ENCODE data around the gene ATL3. TPM values are rescaled to one million over a fixed set of nuclear protein-coding genes. Genes with fewer than 3 reads are reported as not detected.

The ATL3 gene
- total and polyA plus RNA-seq, 4 experiments from 2014 or later, result 22.2 to 43.3 (median 34.9) TPM

GRCh38 chr11:63710476-63711217 is 39.5 kb upstream of the ATL3 start:
- ChIA-PET POLR2A (ENCODE audit: partially characterized antibody) (no interaction called here), CTCF (ENCODE audit: partially characterized antibody) (interaction anchor here (4.0 kb wide), 1 partner anchor 27 kb away, joined by 12 read pairs; no protein-coding TSS in a partner anchor)
- DNase-seq, result no peak
- Histone ChIP-seq H3K9me3 (ENCODE audit: control insufficient read depth in 1 of 2, low read length in 2 of 2) (no peaks in the 10 kb centered on the region), H3K36me3 (ENCODE audit: insufficient read depth, low read length) (no peaks in the 10 kb centered on the region), H3K27me3 (ENCODE audit: insufficient read depth, low read length) (no peaks in the 10 kb centered on the region), H3K4me1 (ENCODE audit: insufficient read depth, low read length) (no peaks in the 10 kb centered on the region), H3K4me3 (ENCODE audit: low read length in 2 of 2) (no peak overlapping the region), H3K27ac (ENCODE audit: low read depth, low read length) (no peak overlapping the region)
- peaks cover 3 to 7% (median 5%) of the 10 kb centered on the region in 4 donors for H3K4me1 Mint-ChIP-seq
- peaks cover 0 to 2% of the 10 kb centered on the region in 2 donors for H3K36me3 Mint-ChIP-seq
- H3K27me3 Mint-ChIP-seq, result no peaks in the 10 kb centered on the region
- no peaks in the 10 kb centered on the region for H3K9me3 Mint-ChIP-seq
- intact Hi-C loops (cut with micrococcal nuclease), result no loop called here
- H3K27ac Mint-ChIP-seq, result peak overlapping the region in 3 of 7 donors; percentile 43 to 55 (median 52)
- H3K4me3 Mint-ChIP-seq, result no peak overlapping the region

- CTCF ChIA-PET (ENCODE audit: partially characterized antibody), result no interaction called here
- DNase-seq, result no peak
Observed at GRCh38 chr11:63709336-63709884, 38.2 kb upstream of the ATL3 start.

GRCh38 chr11:63708764-63709163 is 37.6 kb upstream of the ATL3 start:
- H3K36me3 Mint-ChIP-seq, result peaks cover 0 to 2% of the 10 kb centered on the region in 2 donors
- H3K9me3 Mint-ChIP-seq, result no peaks in the 10 kb centered on the region
- H3K27ac ChIP-seq (ENCODE audit: low read depth, low read length), result no peak overlapping the region
- no peak overlapping the region for H3K4me3 ChIP-seq (ENCODE audit: low read length in 2 of 2)
- H3K27me3 Mint-ChIP-seq, result no peaks in the 10 kb centered on the region
- H3K27ac Mint-ChIP-seq, result peak overlapping the region in 1 of 7 donors; percentile 64
- H3K36me3 ChIP-seq (ENCODE audit: insufficient read depth, low read length), result no peaks in the 10 kb centered on the region
- no peak for DNase-seq
- CTCF ChIA-PET (ENCODE audit: partially characterized antibody), result interaction anchor here (0.7 to 1.2 kb wide), 2 partner anchors 29 to 69 kb away, joined by 3 read pairs; no protein-coding TSS in a partner anchor
- no peaks in the 10 kb centered on the region for H3K4me1 ChIP-seq (ENCODE audit: insufficient read depth, low read length)
- POLR2A ChIA-PET (ENCODE audit: partially characterized antibody), result interaction anchor here (1.4 kb wide), 1 partner anchor 28 kb away, joined by 3 read pairs; the partner anchor contains the start of gene RTN3
- H3K4me3 Mint-ChIP-seq, result no peak overlapping the region
- peaks cover 4 to 16% (median 7%) of the 10 kb centered on the region in 4 donors for H3K4me1 Mint-ChIP-seq
- H3K9me3 ChIP-seq (ENCODE audit: control insufficient read depth in 1 of 2, low read length in 2 of 2), result no peaks in the 10 kb centered on the region
- intact Hi-C loops (cut with micrococcal nuclease), result no loop called here
- no peaks in the 10 kb centered on the region for H3K27me3 ChIP-seq (ENCODE audit: insufficient read depth, low read length)

More at GRCh38 chr11:63709336-63709884, 38.2 kb upstream of the ATL3 start:
- no peak overlapping the region for H3K27ac ChIP-seq (ENCODE audit: low read depth, low read length)
- POLR2A ChIA-PET (ENCODE audit: partially characterized antibody), result no interaction called here
- H3K36me3 ChIP-seq (ENCODE audit: insufficient read depth, low read length), result no peaks in the 10 kb centered on the region
- Mint-ChIP-seq H3K27ac (no peak overlapping the region), H3K4me3 (no peak overlapping the region), H3K27me3 (no peaks in the 10 kb centered on the region), H3K4me1 (peaks cover 4 to 16% (median 7%) of the 10 kb centered on the region in 4 donors), H3K9me3 (no peaks in the 10 kb centered on the region), H3K36me3 (peaks cover 0 to 3% of the 10 kb centered on the region in 2 donors)
- no peaks in the 10 kb centered on the region for H3K27me3 ChIP-seq (ENCODE audit: insufficient read depth, low read length)
- H3K4me1 ChIP-seq (ENCODE audit: insufficient read depth, low read length), result no peaks in the 10 kb centered on the region
- H3K9me3 ChIP-seq (ENCODE audit: control insufficient read depth in 1 of 2, low read length in 2 of 2), result no peaks in the 10 kb centered on the region
- intact Hi-C loops (cut with micrococcal nuclease), result no loop called here
- H3K4me3 ChIP-seq (ENCODE audit: low read length in 2 of 2), result no peak overlapping the region

- Mint-ChIP-seq H3K9me3 (no peaks in the 10 kb centered on the region), H3K36me3 (peaks cover 0 to 4% of the 10 kb centered on the region in 2 donors), H3K4me3 (no peak overlapping the region), H3K27me3 (no peaks in the 10 kb centered on the region), H3K27ac (peak overlapping the region in 1 of 7 donors; percentile 81), H3K4me1 (peaks cover 2 to 12% (median 6%) of the 10 kb centered on the region in 4 donors)
- intact Hi-C loops (cut with micrococcal nuclease), result no loop called here
- POLR2A ChIA-PET (ENCODE audit: partially characterized antibody), result no interaction called here
- no peak overlapping the region for H3K27ac ChIP-seq (ENCODE audit: low read depth, low read length)
- H3K36me3 ChIP-seq (ENCODE audit: insufficient read depth, low read length), result no peaks in the 10 kb centered on the region
- no peaks in the 10 kb centered on the region for H3K4me1 ChIP-seq (ENCODE audit: insufficient read depth, low read length)
- CTCF ChIA-PET (ENCODE audit: partially characterized antibody), result interaction anchor here (1.0 kb wide), 1 partner anchor 32 kb away, joined by 3 read pairs; no protein-coding TSS in a partner anchor
- DNase-seq, result no peak
- H3K9me3 ChIP-seq (ENCODE audit: control insufficient read depth in 1 of 2, low read length in 2 of 2), result no peaks in the 10 kb centered on the region
- no peak overlapping the region for H3K4me3 ChIP-seq (ENCODE audit: low read length in 2 of 2)
- no peaks in the 10 kb centered on the region for H3K27me3 ChIP-seq (ENCODE audit: insufficient read depth, low read length)
Observed at GRCh38 chr11:63705526-63705925, 34.4 kb upstream of the ATL3 start.

GRCh38 chr11:63699896-63700295 is 28.7 kb upstream of the ATL3 start:
- intact Hi-C loops (cut with micrococcal nuclease), result no loop called here
- Mint-ChIP-seq H3K36me3 (peaks cover 4 to 8% of the 10 kb centered on the region in 2 donors), H3K27me3 (no peaks in the 10 kb centered on the region), H3K27ac (no peak overlapping the region), H3K4me1 (peaks cover 4 to 15% (median 7%) of the 10 kb centered on the region in 4 donors), H3K4me3 (no peak overlapping the region), H3K9me3 (no peaks in the 10 kb centered on the region)
- Histone ChIP-seq H3K27ac (ENCODE audit: low read depth, low read length) (no peak overlapping the region), H3K9me3 (ENCODE audit: control insufficient read depth in 1 of 2, low read length in 2 of 2) (no peaks in the 10 kb centered on the region), H3K4me1 (ENCODE audit: insufficient read depth, low read length) (no peaks in the 10 kb centered on the region), H3K27me3 (ENCODE audit: insufficient read depth, low read length) (no peaks in the 10 kb centered on the region), H3K36me3 (ENCODE audit: insufficient read depth, low read length) (no peaks in the 10 kb centered on the region), H3K4me3 (ENCODE audit: low read length in 2 of 2) (no peak overlapping the region)
- POLR2A ChIA-PET (ENCODE audit: partially characterized antibody), result no interaction called here
- no peak for DNase-seq
- CTCF ChIA-PET (ENCODE audit: partially characterized antibody), result interaction anchor here (1.1 kb wide), 1 partner anchor 168 kb away, joined by 3 read pairs; no protein-coding TSS in a partner anchor

- Histone ChIP-seq H3K4me1 (ENCODE audit: insufficient read depth, low read length) (no peaks in the 10 kb centered on the region), H3K4me3 (ENCODE audit: low read length in 2 of 2) (no peak overlapping the region), H3K27ac (ENCODE audit: low read depth, low read length) (no peak overlapping the region), H3K36me3 (ENCODE audit: insufficient read depth, low read length) (no peaks in the 10 kb centered on the region), H3K9me3 (ENCODE audit: control insufficient read depth in 1 of 2, low read length in 2 of 2) (no peaks in the 10 kb centered on the region), H3K27me3 (ENCODE audit: insufficient read depth, low read length) (no peaks in the 10 kb centered on the region)
- Mint-ChIP-seq H3K9me3 (no peaks in the 10 kb centered on the region), H3K36me3 (peaks cover 2 to 8% of the 10 kb centered on the region in 2 donors), H3K27me3 (no peaks in the 10 kb centered on the region), H3K4me3 (no peak overlapping the region), H3K4me1 (peaks cover 0 to 12% (median 6%) of the 10 kb centered on the region in 4 donors), H3K27ac (peak overlapping the region in 2 of 7 donors; percentile 2 to 88)
- no peak for DNase-seq
- intact Hi-C loops (cut with micrococcal nuclease), result no loop called here
- POLR2A ChIA-PET (ENCODE audit: partially characterized antibody), result no interaction called here
- CTCF ChIA-PET (ENCODE audit: partially characterized antibody), result interaction anchor here (1.1 kb wide), 1 partner anchor 167 kb away, joined by 3 read pairs; no protein-coding TSS in a partner anchor
Observed at GRCh38 chr11:63698976-63699733, 28.0 kb upstream of the ATL3 start.

GRCh38 chr11:63694596-63694995 is 23.4 kb upstream of the ATL3 start:
- no peaks in the 10 kb centered on the region for H3K27me3 Mint-ChIP-seq
- H3K36me3 Mint-ChIP-seq, result peaks cover 0 to 4% of the 10 kb centered on the region in 2 donors
- no peak overlapping the region for H3K4me3 Mint-ChIP-seq
- Histone ChIP-seq H3K27ac (ENCODE audit: low read depth, low read length) (no peak overlapping the region), H3K4me1 (ENCODE audit: insufficient read depth, low read length) (no peaks in the 10 kb centered on the region), H3K27me3 (ENCODE audit: insufficient read depth, low read length) (no peaks in the 10 kb centered on the region), H3K36me3 (ENCODE audit: insufficient read depth, low read length) (no peaks in the 10 kb centered on the region), H3K4me3 (ENCODE audit: low read length in 2 of 2) (no peak overlapping the region), H3K9me3 (ENCODE audit: control insufficient read depth in 1 of 2, low read length in 2 of 2) (no peaks in the 10 kb centered on the region)
- ChIA-PET CTCF (ENCODE audit: partially characterized antibody) (interaction anchor here (0.6 kb wide), 1 partner anchor 51 kb away, joined by 3 read pairs; no protein-coding TSS in a partner anchor), POLR2A (ENCODE audit: partially characterized antibody) (interaction anchor here (0.6 to 0.9 kb wide), 2 partner anchors 13 to 24 kb away, joined by 3 read pairs; partner anchors contain the start of gene ATL3)
- DNase-seq, result no peak
- no peak overlapping the region for H3K27ac Mint-ChIP-seq
- no peaks in the 10 kb centered on the region for H3K9me3 Mint-ChIP-seq
- intact Hi-C loops (cut with micrococcal nuclease), result no loop called here
- peaks cover 8 to 15% (median 10%) of the 10 kb centered on the region in 4 donors for H3K4me1 Mint-ChIP-seq
